ENCODE results near the gene BAD.

BAD gene

GRCh38 chr11:64229090-64229743 lies 55.2 kb downstream of the BAD start:
- no peak for DNase-seq (ENCODE audit: low read depth)

GRCh38 chr11:64227405-64227956 lies 57.0 kb downstream of the BAD start:
- DNase-seq (ENCODE audit: low read depth) = no peak

- DNase-seq (ENCODE audit: low read depth) = no peak
Observed at GRCh38 chr11:64226507-64227051, 57.9 kb downstream of the BAD start.

GRCh38 chr11:64225608-64226506 lies 58.6 kb downstream of the BAD start, which contains the start of the genes NUDT22 and TRPT1:
Gene NUDT22, plus strand, starts transcription at chr11:64226274. Its CDS starts 379 bp downstream, at chr11:64226653.
Gene TRPT1, minus strand, starts transcription at chr11:64226186. Its CDS starts 326 bp downstream, at chr11:64225860.
- DNase-seq (ENCODE audit: low read depth) = no peak

GRCh38 chr11:64224891-64225607 lies 59.4 kb downstream of the BAD start:
- DNase-seq (ENCODE audit: low read depth) = no peak

- no peak for DNase-seq (ENCODE audit: low read depth)
Observed at GRCh38 chr11:64224151-64224890, 60.1 kb downstream of the BAD start.

- DNase-seq (ENCODE audit: low read depth) = no peak
Observed at GRCh38 chr11:64223001-64223651, 61.3 kb downstream of the BAD start.

GRCh38 chr11:64222651-64223000 lies 61.8 kb downstream of the BAD start:
- DNase-seq (ENCODE audit: low read depth) = no peak

GRCh38 chr11:64220798-64221197 lies 63.7 kb downstream of the BAD start:
- no peak for DNase-seq (ENCODE audit: low read depth)

- no peak for DNase-seq (ENCODE audit: low read depth)
Observed at GRCh38 chr11:64220271-64220670, 64.2 kb downstream of the BAD start.
